H9 (cell line): ENCODE measurements around the gene CXXC5. TPM values are rescaled to one million over a fixed set of nuclear protein-coding genes. Genes with fewer than 3 reads are reported as not detected.

ENCODE experiments used
- DNase-seq: peaks from one replicate; pipeline ENCODE4 v3.0.0-alpha.2; 2017
- H2AFZ ChIP-seq: one replicate; pipeline ENCODE4 v1.6.1; 2013; ENCODE audit warnings: mild to moderate bottlenecking, low read length, control low read depth, moderate library complexity
- H2AK5ac ChIP-seq: 2 replicates; pipeline ENCODE4 v1.6.1; 2013; ENCODE audit warnings: low read length, control low read depth, mixed read lengths; ENCODE audit not compliant: insufficient read length
- H2BK120ac ChIP-seq: one replicate; pipeline ENCODE4 v1.6.1; 2013; ENCODE audit warnings: low read depth, mild to moderate bottlenecking, low read length, control low read depth, inconsistent platforms; ENCODE audit not compliant: poor library complexity, severe bottlenecking
- H2BK12ac ChIP-seq: 2 replicates; pipeline ENCODE4 v1.6.1; 2013; ENCODE audit warnings: low read length, control low read depth, mixed read lengths, low read depth; ENCODE audit not compliant: insufficient read length
- H2BK15ac ChIP-seq: 2 replicates; pipeline ENCODE4 v1.6.1; 2013; ENCODE audit warnings: low read depth, low read length, control low read depth
- H2BK20ac ChIP-seq: one replicate; pipeline ENCODE4 v1.6.1; 2013; ENCODE audit warnings: low read depth, mild to moderate bottlenecking, low read length, control low read depth, inconsistent platforms; ENCODE audit not compliant: poor library complexity, severe bottlenecking
- H2BK5ac ChIP-seq: 2 replicates; pipeline ENCODE4 v1.6.1; 2013; ENCODE audit warnings: low read length, control low read depth, mixed read lengths; ENCODE audit not compliant: insufficient read length
- H3K14ac ChIP-seq: 2 replicates; pipeline ENCODE4 v1.6.1; 2013; ENCODE audit warnings: low read length, control low read depth; ENCODE audit not compliant: insufficient read depth
- H3K18ac ChIP-seq: 2 replicates; pipeline ENCODE4 v1.6.1; 2013; ENCODE audit warnings: low read depth, mild to moderate bottlenecking, mixed read lengths, low read length, control low read depth; ENCODE audit not compliant: insufficient read length
- H3K23ac ChIP-seq: 2 replicates; pipeline ENCODE4 v1.6.1; 2013; ENCODE audit warnings: low read length, control low read depth, mixed read lengths, low read depth; ENCODE audit not compliant: insufficient read length
- H3K23me2 ChIP-seq: 2 replicates; pipeline ENCODE4 v1.6.1; 2013; ENCODE audit warnings: low read depth, mild to moderate bottlenecking, mixed read lengths, low read length, control low read depth; ENCODE audit not compliant: insufficient read length, poor library complexity, severe bottlenecking
- H3K27ac ChIP-seq: 2 replicates; pipeline ENCODE4 v1.5.1; 2013; ENCODE audit warnings: low read length, control low read depth, mixed read lengths, low read depth; ENCODE audit not compliant: insufficient read length
- H3K27me3 ChIP-seq: 2 replicates; pipeline ENCODE4 v1.6.1; 2013; ENCODE audit warnings: low read length, control low read depth, inconsistent platforms; ENCODE audit not compliant: insufficient read depth
- H3K4ac ChIP-seq: 2 replicates; pipeline ENCODE4 v1.6.1; 2013; ENCODE audit warnings: low read depth, mild to moderate bottlenecking, control low read depth, inconsistent platforms, low read length, moderate library complexity
- H3K4me1 ChIP-seq: 2 replicates; pipeline ENCODE4 v1.6.1; 2013; ENCODE audit warnings: low read length, control low read depth, inconsistent platforms; ENCODE audit not compliant: insufficient read depth
- H3K4me2 ChIP-seq: 2 replicates; pipeline ENCODE4 v1.6.1; 2013; ENCODE audit warnings: low read length, control low read depth, mixed read lengths; ENCODE audit not compliant: insufficient read length, insufficient read depth
- H3K56ac ChIP-seq: 2 replicates; pipeline ENCODE4 v1.6.1; 2013; ENCODE audit warnings: low read depth, mild to moderate bottlenecking, mixed read lengths, low read length, control low read depth; ENCODE audit not compliant: insufficient read length
- H3K79me1 ChIP-seq: 2 replicates; pipeline ENCODE4 v1.6.1; 2013; ENCODE audit warnings: low read depth, mild to moderate bottlenecking, moderate library complexity, low read length, control low read depth, inconsistent platforms; ENCODE audit not compliant: insufficient read depth, poor library complexity, severe bottlenecking
- H3K79me2 ChIP-seq: 2 replicates; pipeline ENCODE4 v1.6.1; 2013; ENCODE audit warnings: low read length, control low read depth, inconsistent platforms; ENCODE audit not compliant: insufficient read depth
- H3K9ac ChIP-seq: 2 replicates; pipeline ENCODE4 v1.6.1; 2013; ENCODE audit warnings: low read length, control low read depth, mixed read lengths; ENCODE audit not compliant: insufficient read length; ENCODE audit errors: extremely low read depth
- H3K9me3 ChIP-seq: one replicate; pipeline ENCODE4 v1.6.1; 2013; ENCODE audit warnings: low read depth, low read length, inconsistent platforms; ENCODE audit not compliant: control insufficient read depth
- H3T11ph ChIP-seq: one replicate; pipeline ENCODE4 v1.6.1; 2013; ENCODE audit warnings: mild to moderate bottlenecking, low read length, control low read depth, inconsistent platforms
- H4K20me1 ChIP-seq: one replicate; pipeline ENCODE4 v1.6.1; 2013; ENCODE audit not compliant: control insufficient read depth, insufficient read length, insufficient read depth
- H4K5ac ChIP-seq: 2 replicates; pipeline ENCODE4 v1.6.1; 2013; ENCODE audit warnings: low read depth, mild to moderate bottlenecking, mixed read lengths, low read length, control low read depth; ENCODE audit not compliant: insufficient read length
- H4K8ac ChIP-seq: replicated peaks from 2 replicates; pipeline ENCODE4 v1.6.1; 2013; ENCODE audit warnings: low read length, control low read depth, mixed read lengths, low read depth; ENCODE audit not compliant: insufficient read length
- H4K91ac ChIP-seq: 2 replicates; pipeline ENCODE4 v1.6.1; 2013; ENCODE audit warnings: low read depth, mild to moderate bottlenecking, moderate library complexity, mixed read lengths, low read length, control low read depth; ENCODE audit not compliant: insufficient read length
- H3K27ac Mint-ChIP-seq, 3 experiments: 2 replicates in 2 of 3; 3 replicates in 1 of 3; pipeline ENCODE4 v1.8.0; 2020 to 2021; ENCODE audit warnings: mixed read lengths in 3 of 3, mild to moderate bottlenecking in 1 of 3, moderate library complexity in 1 of 3
- H3K27me3 Mint-ChIP-seq: 2 replicates; pipeline ENCODE4 v1.8.0; 2021; ENCODE audit warnings: low read depth, mild to moderate bottlenecking, moderate library complexity, mixed read lengths
- H3K36me3 Mint-ChIP-seq, 3 experiments: 2 replicates in 2 of 3; 3 replicates in 1 of 3; pipeline ENCODE4 v1.8.0; 2020 to 2021; ENCODE audit warnings: low read depth in 3 of 3, mixed read lengths in 3 of 3; ENCODE audit not compliant: insufficient read depth in 1 of 3
- H3K4me1 Mint-ChIP-seq, 2 experiments: 2 replicates each; pipeline ENCODE4 v1.8.0; 2020; ENCODE audit warnings: mixed read lengths in 2 of 2
- H3K4me3 Mint-ChIP-seq, 2 experiments: 2 replicates in 1 of 2; 3 replicates in 1 of 2; pipeline ENCODE4 v1.8.0; 2020 to 2021; ENCODE audit warnings: mild to moderate bottlenecking in 2 of 2, mixed read lengths in 2 of 2, moderate library complexity in 1 of 2
- H3K9me3 Mint-ChIP-seq, 2 experiments: 2 replicates in 1 of 2; 3 replicates in 1 of 2; pipeline ENCODE4 v1.8.0; 2020; ENCODE audit warnings: mild to moderate bottlenecking in 2 of 2, mixed read lengths in 2 of 2, moderate library complexity in 1 of 2
- CTCF ChIP-seq: fragments of 200-600 bp; sonication (generic); conservative IDR thresholded peaks from 3 replicates; pipeline ENCODE4 v1.8.0; 2021; ENCODE audit warnings: antibody characterized with exemption, mild to moderate bottlenecking
- WGBS: extraction: QIAGEN DNeasy Blood & Tissue Kit; methylation state at CpG from one replicate; pipeline ENCODE4 v1.1.7; 2013; ENCODE audit warnings: missing lambda C conversion rate, low lambda C conversion rate, mixed read lengths; ENCODE audit not compliant: insufficient read length; ENCODE audit errors: extremely low coverage; 5-methylcytosine and 5-hydroxymethylcytosine counted together
- total RNA-seq: library from RNA; stranded (reverse); gene quantifications from 2 replicates; pipeline ENCODE4 v1.2.1, GENCODE V29; 2021

The CXXC5 gene
- total RNA-seq, 1 experiment from 2014 or later, result 105 TPM

- Mint-ChIP-seq H3K27ac (peak overlapping the region; percentile 65 to 92 (median 89); a peak in 6 of 7 replicates), H3K4me3 (peak overlapping the region; percentile 1 to 48; a peak in 4 of 5 replicates), H3K9me3 (no peaks in the 10 kb centered on the region), H3K27me3 (no peaks in the 10 kb centered on the region), H3K36me3 (peaks cover 30 to 61% (median 38%) of the 10 kb centered on the region in 3 experiments; a peak in 6 of 7 replicates), H3K4me1 (peaks cover 54 to 64% of the 10 kb centered on the region in 2 experiments)
- Histone ChIP-seq H4K91ac (no peak overlapping the region), H2BK15ac (no peak overlapping the region), H3T11ph (no peak overlapping the region), H3K23ac (no peak overlapping the region), H2BK5ac (no peak overlapping the region), H2BK20ac (no peak overlapping the region), H2BK12ac (no peak overlapping the region), H3K27ac (no peak overlapping the region), H3K23me2 (no peaks in the 10 kb centered on the region), H3K4me2 (no peak overlapping the region), H3K79me1 (no peaks in the 10 kb centered on the region), H3K14ac (no peak overlapping the region), H2BK120ac (no peak overlapping the region), H3K4ac (no peak overlapping the region), H4K8ac (no peak overlapping the region), H3K9me3 (no peaks in the 10 kb centered on the region), H3K56ac (no peak overlapping the region), H4K5ac (no peak overlapping the region), H2AK5ac (no peak overlapping the region), H3K79me2 (peaks cover 2% of the 10 kb centered on the region; the same call in 1 of the 2 replicates), H3K27me3 (no peaks in the 10 kb centered on the region), H3K18ac (no peak overlapping the region), H3K4me1 (peaks cover 9% of the 10 kb centered on the region; the same call in 1 of the 2 replicates), H3K9ac (no peak overlapping the region), H2AFZ (no peak overlapping the region), H4K20me1 (no peaks in the 10 kb centered on the region)
- WGBS, result no CpG with 5 or more reads among the region's 20 CpGs
- DNase-seq, result no peak
- no peak for TF ChIP-seq CTCF
These were observed 35.4 kb downstream of the CXXC5 start for GRCh38 chr5:139683295-139684271.
